Stimulated activated naive CD8-positive, alpha-beta T cell treated with anti-CD3 and anti-CD28 coated beads, Interleukin-15, Interleukin-2, amounts not matched to agents 100 ng/mL and 50 ng/mL, for 24 hours (primary cell): ENCODE results near the gene FIP1L1.
A peak's percentile ranks its signal among the peaks of the same experiment; 100 is the strongest.
"Not testable (repeated sequence)": the region's sequence is repeated elsewhere in the genome, so short reads cannot be mapped to it uniquely, and the experiment has no call there.

ENCODE experiments used
- H3K27ac Mint-ChIP-seq: one replicate; pipeline ENCODE4 v1.8.0; 2021; ENCODE audit warnings: mild to moderate bottlenecking, mixed read lengths
- H3K27me3 Mint-ChIP-seq: one replicate; pipeline ENCODE4 v1.8.0; 2021; ENCODE audit warnings: mixed read lengths
- H3K36me3 Mint-ChIP-seq: one replicate; pipeline ENCODE4 v1.8.0; 2021; ENCODE audit warnings: low read depth, mixed read lengths
- H3K4me1 Mint-ChIP-seq: one replicate; pipeline ENCODE4 v1.8.0; 2021; ENCODE audit warnings: low read depth, mixed read lengths
- H3K4me3 Mint-ChIP-seq: one replicate; pipeline ENCODE4 v1.8.0; 2021; ENCODE audit warnings: mild to moderate bottlenecking, mixed read lengths
- H3K9me3 Mint-ChIP-seq: one replicate; pipeline ENCODE4 v1.8.0; 2021; ENCODE audit warnings: mixed read lengths

FIP1L1 gene

DNA sequence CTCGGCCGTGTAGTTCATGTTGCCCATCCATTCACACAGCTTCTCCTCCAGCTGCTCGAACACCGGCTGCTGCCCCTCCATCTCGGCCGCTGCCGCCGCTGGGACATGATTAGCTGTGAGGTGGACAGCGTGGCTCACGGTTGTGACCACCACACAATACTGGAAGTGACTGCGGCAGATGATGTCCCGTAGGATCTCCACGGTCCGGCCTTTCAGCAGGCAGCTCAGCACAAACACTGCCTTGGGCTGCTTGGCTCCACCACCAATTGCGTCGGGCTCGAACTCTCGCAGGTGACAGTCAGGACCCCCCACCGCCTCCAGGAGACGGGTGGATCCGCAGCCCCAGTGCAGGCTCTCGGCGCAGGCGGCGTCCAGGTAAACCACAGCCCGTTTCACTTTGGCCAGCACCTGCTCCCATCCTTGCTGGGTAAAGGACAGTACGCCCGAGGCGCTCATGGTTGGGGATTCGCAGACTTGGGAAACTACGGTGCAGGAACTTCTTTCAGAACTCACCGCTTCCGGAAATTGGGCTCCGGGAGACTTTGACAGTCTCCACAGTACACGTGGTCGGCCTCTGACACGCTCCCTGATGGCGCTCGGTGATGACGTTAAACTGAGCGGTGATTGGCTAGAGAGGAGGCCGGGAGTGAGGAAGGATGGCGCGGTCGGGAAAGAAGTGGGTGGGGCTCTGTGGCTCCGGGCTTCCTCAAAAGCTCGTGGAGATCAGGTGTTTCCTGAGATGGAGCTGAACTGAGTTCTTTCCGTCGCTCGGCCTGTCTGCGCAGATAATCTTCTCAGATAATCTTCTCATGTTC, 11.7 kb upstream of the FIP1L1 start, which contains the start of gene SCFD2:
SCFD2 (minus strand) TSS at position 576 of the 815 bp plus-strand sequence.
- Mint-ChIP-seq H3K36me3 (peaks cover 15% of the 10 kb centered on the region), H3K4me1 (peaks cover 48% of the 10 kb centered on the region), H3K27ac (peak within 1 kb of the TSS; percentile 97), H3K27me3 (peaks cover 17% of the 10 kb centered on the region), H3K9me3 (no peaks in the 10 kb centered on the region), H3K4me3 (peak within 1 kb of the TSS; percentile 92)

DNA sequence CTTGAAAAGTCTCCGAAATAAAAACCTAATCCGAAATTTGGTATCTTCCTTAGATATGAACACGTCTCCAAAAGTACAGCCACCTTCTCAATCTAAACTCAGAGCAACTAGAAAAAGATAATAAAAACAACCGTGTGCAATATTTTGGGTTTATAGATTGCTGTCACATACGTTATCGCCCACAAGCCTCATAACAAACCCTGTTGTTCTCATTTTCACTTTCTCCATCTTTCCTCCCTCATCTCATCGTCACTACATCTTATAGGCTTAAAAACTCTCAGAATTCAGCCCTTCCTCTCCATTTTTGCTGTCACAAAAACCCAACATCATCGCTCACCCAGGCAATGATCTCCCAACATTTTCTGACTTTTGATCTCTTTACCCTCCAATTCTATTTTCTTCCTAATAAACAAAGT, 11.1 kb upstream of the FIP1L1 start:
- Mint-ChIP-seq H3K36me3 (peaks cover 11% of the 10 kb centered on the region), H3K27me3 (peaks cover 20% of the 10 kb centered on the region), H3K4me3 (peak overlapping the region; percentile 92), H3K4me1 (peaks cover 42% of the 10 kb centered on the region), H3K9me3 (no peaks in the 10 kb centered on the region), H3K27ac (peak overlapping the region; percentile 97)

DNA sequence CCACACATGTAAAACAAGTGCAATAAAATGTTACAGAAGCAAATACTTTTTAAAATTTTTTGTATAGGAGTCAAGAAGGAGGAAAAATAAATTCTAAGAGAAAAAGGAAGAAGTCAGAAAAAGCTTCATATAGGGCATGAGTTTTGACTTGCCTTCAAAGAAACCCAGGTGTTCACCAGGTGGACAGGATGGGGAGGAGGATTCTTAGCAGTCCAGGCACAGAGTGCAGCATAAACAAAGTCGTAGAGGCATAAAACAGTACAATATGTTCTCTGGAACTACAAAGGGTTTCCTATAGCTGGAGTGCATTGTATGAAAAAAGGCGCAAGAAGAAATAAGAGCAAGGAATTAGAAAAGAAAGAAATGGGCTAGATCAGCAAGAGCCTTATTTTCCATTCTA, 9.7 kb upstream of the FIP1L1 start:
- no peak overlapping the region for H3K4me3 Mint-ChIP-seq
- H3K36me3 Mint-ChIP-seq = peaks cover 3% of the 10 kb centered on the region
- no peak overlapping the region for H3K27ac Mint-ChIP-seq
- no peaks in the 10 kb centered on the region for H3K9me3 Mint-ChIP-seq
- peaks cover 30% of the 10 kb centered on the region for H3K4me1 Mint-ChIP-seq
- peaks cover 27% of the 10 kb centered on the region for H3K27me3 Mint-ChIP-seq

DNA sequence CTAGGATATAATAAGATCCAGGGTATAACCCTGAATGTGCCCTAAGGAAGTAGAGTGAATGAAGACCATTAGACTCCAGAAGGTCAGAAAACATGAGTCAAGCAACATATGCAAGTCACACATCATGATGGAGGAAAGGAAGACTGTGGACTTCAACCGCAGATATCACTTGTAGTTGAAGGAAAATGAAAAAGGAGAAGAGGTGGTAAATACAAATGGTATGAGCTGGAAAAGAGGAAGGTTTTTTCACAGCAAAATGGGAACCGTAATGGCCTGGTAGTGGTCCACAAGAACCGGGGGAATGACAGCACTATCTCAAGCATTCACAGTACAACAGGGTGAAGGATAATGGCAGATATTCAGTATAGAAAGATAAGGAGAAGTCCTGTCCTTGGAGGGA, 6.4 kb upstream of the FIP1L1 start:
- H3K9me3 Mint-ChIP-seq = no peaks in the 10 kb centered on the region
- peaks cover 30% of the 10 kb centered on the region for H3K27me3 Mint-ChIP-seq
- H3K4me1 Mint-ChIP-seq = peaks cover 10% of the 10 kb centered on the region
- H3K4me3 Mint-ChIP-seq = no peak overlapping the region
- no peak overlapping the region for H3K27ac Mint-ChIP-seq
- H3K36me3 Mint-ChIP-seq = no peaks in the 10 kb centered on the region

DNA sequence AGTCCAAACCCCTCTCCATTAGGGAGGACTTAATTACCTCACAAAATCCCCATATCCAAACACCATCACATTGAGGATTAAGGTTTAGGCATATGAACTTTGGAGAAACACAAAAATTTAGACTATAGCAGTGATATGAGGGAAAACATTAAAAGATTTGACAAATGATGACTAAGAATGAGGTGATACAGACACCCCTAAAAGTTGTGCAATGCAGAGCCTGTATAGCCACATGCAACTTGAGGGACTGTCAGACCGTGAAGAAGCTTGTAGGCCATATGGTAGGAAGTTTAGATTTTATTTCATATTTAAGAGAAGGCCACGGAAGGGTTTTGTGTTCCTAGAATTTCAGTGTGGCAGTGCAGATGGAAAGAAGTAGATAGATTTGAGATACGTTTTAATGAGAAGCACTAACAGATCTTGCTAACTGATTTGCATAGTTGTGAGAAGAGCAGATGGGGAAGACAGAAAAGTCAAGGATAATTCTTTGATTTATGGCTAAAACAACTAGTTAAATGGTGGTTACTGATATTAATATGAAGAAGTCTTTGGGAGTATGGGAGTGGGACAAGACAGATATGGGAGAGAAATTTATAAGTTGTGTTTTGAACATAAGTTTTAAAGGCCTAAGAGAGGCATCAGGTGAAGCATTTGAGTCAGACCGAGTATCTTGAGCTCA, 5.5 kb upstream of the FIP1L1 start:
- Mint-ChIP-seq H3K36me3 (no peaks in the 10 kb centered on the region), H3K9me3 (no peaks in the 10 kb centered on the region), H3K4me1 (peaks cover 5% of the 10 kb centered on the region), H3K27me3 (peaks cover 30% of the 10 kb centered on the region), H3K27ac (no peak overlapping the region), H3K4me3 (no peak overlapping the region)

DNA sequence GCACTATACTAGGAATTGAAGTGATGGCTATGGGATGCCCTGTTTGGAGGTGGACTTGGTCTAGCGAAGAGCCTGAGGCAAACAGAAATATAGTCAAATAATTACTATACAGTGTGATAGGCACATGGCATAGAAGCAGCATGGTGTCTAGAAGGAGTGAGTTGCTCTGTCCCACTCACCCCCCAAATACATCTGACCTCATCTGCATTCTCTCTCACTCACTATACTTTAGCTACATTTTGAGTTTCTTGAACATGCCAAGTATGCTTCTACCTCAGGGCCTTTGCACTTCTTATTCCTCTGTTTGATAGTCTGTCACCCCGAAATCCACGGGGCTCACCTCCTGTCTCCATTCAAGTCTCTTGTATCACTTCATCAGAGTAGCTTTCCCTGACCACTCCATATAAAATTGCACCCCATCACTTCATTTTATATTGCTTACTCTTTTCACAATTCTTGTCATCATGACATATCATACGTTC, 2.6 kb upstream of the FIP1L1 start:
- no peak overlapping the region for H3K27ac Mint-ChIP-seq
- H3K36me3 Mint-ChIP-seq = peaks cover 9% of the 10 kb centered on the region
- H3K4me1 Mint-ChIP-seq = peaks cover 25% of the 10 kb centered on the region
- H3K4me3 Mint-ChIP-seq = no peak overlapping the region
- H3K9me3 Mint-ChIP-seq = no peaks in the 10 kb centered on the region
- peaks cover 17% of the 10 kb centered on the region for H3K27me3 Mint-ChIP-seq

DNA sequence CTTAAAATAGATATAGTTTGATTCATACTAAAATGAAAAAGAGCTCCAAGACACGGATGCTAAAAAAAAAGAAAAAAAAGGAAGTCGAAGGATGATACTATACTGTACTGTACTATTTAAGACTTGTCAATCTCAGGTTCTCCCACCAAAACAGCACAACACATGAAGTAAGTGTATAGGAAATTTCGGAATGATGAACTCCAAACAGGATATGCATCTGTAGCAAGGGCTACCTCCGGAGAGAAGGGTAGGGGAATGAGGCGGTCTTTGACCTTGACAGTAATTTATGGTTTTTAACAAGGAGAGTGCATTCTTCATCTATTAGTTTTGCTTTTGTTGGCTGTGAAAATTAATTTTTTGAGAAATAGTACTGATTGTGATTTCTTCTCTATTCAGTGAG, 541 bp upstream of the FIP1L1 start:
- Mint-ChIP-seq H3K27me3 (peaks cover 7% of the 10 kb centered on the region), H3K4me3 (peak overlapping the region; percentile 97), H3K27ac (peak overlapping the region; percentile 97), H3K9me3 (no peaks in the 10 kb centered on the region), H3K4me1 (peaks cover 38% of the 10 kb centered on the region), H3K36me3 (peaks cover 14% of the 10 kb centered on the region)

DNA sequence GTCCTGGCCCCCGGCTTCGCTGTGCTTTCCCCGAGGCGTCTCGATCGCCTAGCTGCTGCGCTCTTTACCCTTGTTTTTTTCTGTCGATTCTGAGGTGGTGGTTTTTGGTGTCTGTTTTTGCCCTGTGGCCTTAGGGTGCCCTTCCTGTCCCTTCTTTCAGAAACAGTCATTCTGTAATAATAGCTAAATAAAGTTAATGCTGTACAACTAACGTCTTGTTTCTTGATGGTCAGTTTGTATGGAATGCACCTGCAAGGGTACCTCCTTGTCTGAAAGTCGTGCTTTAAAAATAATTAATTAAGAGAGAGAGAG, 686 bp downstream of the FIP1L1 start:
- peaks cover 2% of the 10 kb centered on the region for H3K27me3 Mint-ChIP-seq
- peak overlapping the region; percentile 97 for H3K27ac Mint-ChIP-seq
- no peaks in the 10 kb centered on the region for H3K9me3 Mint-ChIP-seq

DNA sequence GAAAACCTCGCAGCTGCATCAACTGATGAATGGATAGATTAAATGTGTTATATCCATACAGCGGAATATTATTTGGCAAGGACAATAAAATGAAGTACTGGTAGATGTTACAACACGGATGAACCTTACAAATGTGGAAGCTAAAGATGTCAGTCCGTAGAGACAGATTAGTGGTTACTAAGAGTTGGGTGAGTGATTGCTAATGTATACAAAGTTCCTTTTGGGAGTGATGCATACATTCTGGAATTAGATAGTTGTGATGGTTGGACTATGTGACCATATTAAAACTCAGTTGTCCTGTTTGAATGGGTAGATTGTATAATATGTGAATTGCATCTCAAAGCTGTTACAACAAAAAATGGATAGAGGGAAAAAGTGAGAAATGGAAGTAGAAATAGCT, 2.8 kb downstream of the FIP1L1 start:
- H3K4me3 Mint-ChIP-seq = peak overlapping the region; percentile 8
- H3K4me1 Mint-ChIP-seq = peaks cover 45% of the 10 kb centered on the region
- H3K27me3 Mint-ChIP-seq = no peaks in the 10 kb centered on the region
- H3K27ac Mint-ChIP-seq = no peak overlapping the region
- peaks cover 40% of the 10 kb centered on the region for H3K36me3 Mint-ChIP-seq
- H3K9me3 Mint-ChIP-seq = no peaks in the 10 kb centered on the region

More for the DNA sequence above, 686 bp downstream of the FIP1L1 start:
- Mint-ChIP-seq H3K4me3 (peak overlapping the region; percentile 97), H3K4me1 (peaks cover 45% of the 10 kb centered on the region), H3K36me3 (peaks cover 24% of the 10 kb centered on the region)

DNA sequence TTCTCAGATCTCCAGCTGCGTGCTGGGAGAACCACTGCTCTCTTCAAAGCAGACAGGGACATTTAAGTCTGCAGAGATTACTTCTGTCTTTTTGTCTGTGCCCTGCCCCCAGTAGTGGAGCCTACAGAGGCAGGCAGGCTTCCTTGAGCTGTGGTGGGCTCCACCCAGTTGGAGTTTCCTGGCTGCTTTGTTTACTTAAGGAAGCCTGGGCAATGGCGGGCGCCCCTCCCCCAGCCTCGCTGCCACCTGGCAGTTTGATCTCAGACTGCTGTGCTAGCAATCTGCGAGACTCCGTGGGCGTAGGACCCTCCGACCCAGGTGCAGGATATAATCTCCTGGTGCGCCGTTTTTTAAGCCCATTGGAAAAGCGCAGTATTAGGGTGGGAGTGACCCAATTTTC, 32.0 kb downstream of the FIP1L1 start:
- H3K4me1 Mint-ChIP-seq = peaks cover 47% of the 10 kb centered on the region
- H3K27me3 Mint-ChIP-seq, H3K9me3 Mint-ChIP-seq, H3K27ac Mint-ChIP-seq, H3K4me3 Mint-ChIP-seq: not testable (repeated sequence)
- H3K36me3 Mint-ChIP-seq = peaks cover 51% of the 10 kb centered on the region

DNA sequence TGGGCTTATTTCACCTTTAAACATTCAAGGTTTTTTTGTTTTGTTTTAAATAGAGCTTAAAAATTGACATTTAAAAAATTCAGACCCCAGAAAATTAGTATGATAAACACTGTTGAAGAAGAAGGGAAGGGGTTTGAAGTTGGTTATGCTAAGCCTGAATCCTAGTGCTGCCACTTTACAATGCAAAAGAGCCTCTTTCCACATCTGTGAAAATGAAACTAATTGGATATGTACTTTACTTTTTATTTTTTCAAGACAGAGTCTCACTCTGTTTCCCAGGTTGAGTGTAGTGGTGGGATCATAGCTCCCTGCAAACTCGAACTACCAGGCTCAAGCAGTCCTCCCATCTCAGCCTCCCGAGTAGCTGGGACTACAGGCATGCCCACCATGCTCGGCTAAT, 41.8 kb downstream of the FIP1L1 start:
- Mint-ChIP-seq H3K27me3 (no peaks in the 10 kb centered on the region), H3K27ac (no peak overlapping the region), H3K4me1 (peaks cover 12% of the 10 kb centered on the region), H3K4me3 (no peak overlapping the region), H3K36me3 (peaks cover 34% of the 10 kb centered on the region), H3K9me3 (no peaks in the 10 kb centered on the region)

DNA sequence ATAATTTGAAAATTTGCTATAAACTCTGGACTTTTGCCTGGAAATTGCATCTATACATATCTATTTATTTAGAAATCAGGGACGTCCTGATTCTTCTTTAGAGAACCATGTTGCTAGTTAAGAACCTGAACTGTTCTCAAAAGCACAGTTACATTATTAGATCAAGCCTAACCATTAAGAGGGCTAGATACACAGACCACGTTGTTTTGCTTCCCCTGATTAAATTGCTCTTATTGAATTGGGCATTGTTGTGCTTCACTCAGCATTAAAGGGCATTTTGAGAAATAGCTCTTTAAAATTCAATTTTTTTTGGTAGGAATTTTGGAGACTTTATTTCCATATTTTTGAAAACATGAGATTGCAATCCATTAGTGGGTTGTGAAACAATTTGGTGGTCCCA, 44.4 kb downstream of the FIP1L1 start:
- Mint-ChIP-seq H3K36me3 (peaks cover 26% of the 10 kb centered on the region), H3K9me3 (no peaks in the 10 kb centered on the region), H3K4me1 (no peaks in the 10 kb centered on the region), H3K27me3 (no peaks in the 10 kb centered on the region), H3K4me3 (no peak overlapping the region), H3K27ac (no peak overlapping the region)

DNA sequence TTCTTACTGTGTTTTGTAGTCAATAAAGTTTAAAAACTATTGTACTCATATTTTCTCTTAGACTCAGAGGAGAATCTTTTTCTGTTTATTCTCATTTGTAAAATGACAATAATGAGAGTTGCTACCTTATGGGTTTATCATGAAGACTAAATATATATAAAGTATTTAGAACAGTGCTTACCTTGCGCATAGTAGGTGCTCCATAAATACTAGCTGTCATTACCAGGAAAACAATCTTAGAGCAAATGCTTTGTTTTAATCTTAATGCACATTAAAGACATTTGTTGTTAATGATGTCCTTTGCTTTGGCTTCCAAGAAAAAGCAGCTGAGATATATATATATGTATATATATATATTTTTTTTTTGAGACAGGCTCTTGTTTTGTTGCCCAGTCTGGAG, 44.9 kb downstream of the FIP1L1 start:
- Mint-ChIP-seq H3K4me1 (no peaks in the 10 kb centered on the region), H3K27ac (no peak overlapping the region), H3K9me3 (no peaks in the 10 kb centered on the region), H3K27me3 (no peaks in the 10 kb centered on the region), H3K36me3 (peaks cover 32% of the 10 kb centered on the region), H3K4me3 (no peak overlapping the region)

DNA sequence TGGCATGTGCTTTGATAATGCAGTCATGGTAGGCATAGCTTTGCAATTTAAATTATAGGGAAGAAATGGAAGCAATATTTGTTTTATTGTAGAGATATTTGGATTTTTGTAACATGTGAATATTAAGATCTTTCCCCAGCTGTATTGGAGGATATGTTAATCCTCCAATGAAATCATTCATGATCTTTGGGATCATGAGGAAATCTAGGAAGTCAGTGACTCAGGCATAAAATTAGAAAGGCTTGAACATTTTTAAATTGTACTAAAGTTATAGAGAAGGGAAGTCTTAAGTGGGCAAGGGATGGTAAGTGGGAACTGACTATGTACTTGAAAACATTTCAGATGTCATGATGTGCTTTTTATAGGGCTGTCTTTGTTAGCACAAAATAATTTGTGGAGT, 46.8 kb downstream of the FIP1L1 start:
- Mint-ChIP-seq H3K4me3 (no peak overlapping the region), H3K36me3 (peaks cover 38% of the 10 kb centered on the region), H3K27ac (no peak overlapping the region), H3K27me3 (no peaks in the 10 kb centered on the region), H3K9me3 (no peaks in the 10 kb centered on the region), H3K4me1 (no peaks in the 10 kb centered on the region)

DNA sequence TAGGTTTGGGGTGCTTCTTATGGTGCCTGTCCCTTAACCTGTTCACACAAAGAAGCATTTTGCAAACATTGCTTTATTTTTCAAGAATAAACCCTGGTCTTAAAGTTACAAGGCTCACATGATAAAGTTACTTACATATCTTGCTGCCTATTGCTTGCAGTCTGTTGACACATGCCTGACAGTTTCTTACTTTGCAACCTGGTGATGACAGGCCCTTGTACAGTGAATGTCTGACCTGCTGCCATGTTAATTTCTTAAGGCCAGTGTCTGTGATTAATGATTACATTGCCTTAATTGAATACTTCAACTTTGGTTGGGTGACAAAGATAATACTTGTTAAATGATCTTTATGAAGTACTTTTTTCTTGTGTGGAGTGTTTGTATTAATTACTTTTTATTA, 49.9 kb downstream of the FIP1L1 start:
- H3K9me3 Mint-ChIP-seq = no peaks in the 10 kb centered on the region
- H3K27ac Mint-ChIP-seq = no peak overlapping the region
- H3K4me3 Mint-ChIP-seq = no peak overlapping the region
- peaks cover 17% of the 10 kb centered on the region for H3K4me1 Mint-ChIP-seq
- peaks cover 49% of the 10 kb centered on the region for H3K36me3 Mint-ChIP-seq
- no peaks in the 10 kb centered on the region for H3K27me3 Mint-ChIP-seq
